Activated T-cell treated with anti-CD3 and anti-CD28 coated beads for 4 hours (primary cell): ENCODE data around the gene PIGV.
A peak's percentile ranks its signal among the peaks of the same experiment; 100 is the strongest.
"Not testable (repeated sequence)": the region's sequence is repeated elsewhere in the genome, so short reads cannot be mapped to it uniquely, and the experiment has no call there.

Source experiments
- DNase-seq: peaks from one replicate; pipeline ENCODE4 v3.0.0-alpha.2; 2020

The PIGV gene

DNA sequence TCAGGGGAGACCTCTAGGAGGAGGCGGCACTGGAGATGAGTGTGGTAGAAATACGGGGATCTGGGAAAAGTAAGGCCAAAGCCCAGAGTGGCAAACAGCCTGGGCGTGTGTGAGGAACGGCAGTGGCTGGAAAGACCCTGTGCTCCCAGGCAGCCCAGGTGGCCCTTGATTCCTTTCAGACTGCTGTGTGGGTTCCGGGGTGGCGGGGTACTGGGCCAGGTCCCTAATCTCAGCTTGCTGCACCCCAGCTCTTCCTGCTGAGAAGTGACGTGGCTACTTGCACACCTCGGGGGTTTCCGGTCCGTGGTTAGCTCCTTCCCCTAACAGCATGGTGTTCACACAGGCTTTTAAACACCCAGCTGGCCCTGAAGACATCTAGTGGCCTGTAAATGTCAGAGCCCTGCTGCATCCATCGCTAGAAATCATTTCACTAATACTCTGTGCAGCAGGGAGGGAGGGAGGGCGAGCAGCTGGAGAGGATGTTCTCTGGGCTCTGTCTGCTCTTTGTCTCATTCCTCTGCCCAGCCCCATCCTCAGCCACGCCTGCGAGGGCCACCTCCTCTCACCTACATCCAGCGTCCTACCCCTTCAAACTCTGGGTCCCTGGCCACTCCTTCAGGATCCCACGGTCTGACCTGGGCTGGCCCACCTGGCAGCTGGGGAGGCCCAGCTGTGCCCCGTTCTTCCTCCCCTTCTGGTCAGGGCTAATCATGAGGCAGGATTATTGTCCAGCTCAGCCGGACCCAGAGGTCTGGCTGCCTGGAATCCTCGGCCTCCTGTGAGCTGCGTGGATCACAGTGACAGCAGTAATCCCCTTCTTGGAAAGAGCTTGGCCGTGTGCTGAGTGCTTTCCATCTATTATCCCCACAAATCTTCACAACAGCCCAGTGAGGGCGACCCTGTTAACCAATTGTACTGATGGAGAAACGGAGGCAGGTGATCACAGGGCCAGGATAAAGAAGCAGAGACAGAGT, 46.0 kb downstream of the PIGV start:
- DNase-seq = peak; percentile 76

DNA sequence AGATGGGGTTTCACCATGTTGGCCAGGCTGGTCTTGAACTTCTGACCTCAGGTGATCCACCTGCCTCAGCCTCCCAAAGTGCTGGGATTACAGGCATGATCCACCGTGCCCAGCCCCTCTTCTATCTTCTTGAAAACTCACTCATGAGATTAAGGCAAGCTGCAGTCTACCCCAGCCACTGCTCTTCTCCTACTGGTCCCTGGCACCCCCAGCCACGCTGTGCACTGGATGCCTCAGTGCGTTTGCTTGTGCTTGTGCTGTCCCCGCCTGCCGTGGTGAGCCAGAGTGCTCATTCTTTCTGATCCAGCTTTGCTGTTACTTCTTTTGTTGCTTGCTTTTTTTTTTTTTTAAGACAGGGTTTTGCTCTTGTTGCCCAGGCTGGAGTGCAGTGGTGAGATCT, 49.9 kb downstream of the PIGV start:
- not testable (repeated sequence) for DNase-seq

GRCh38 chr1:26838474-26839338, 51.0 kb downstream of the PIGV start:
- peak; percentile 22 for DNase-seq

- DNase-seq = no peak
These were observed 51.6 kb downstream of the PIGV start for GRCh38 chr1:26839339-26839722.

DNA sequence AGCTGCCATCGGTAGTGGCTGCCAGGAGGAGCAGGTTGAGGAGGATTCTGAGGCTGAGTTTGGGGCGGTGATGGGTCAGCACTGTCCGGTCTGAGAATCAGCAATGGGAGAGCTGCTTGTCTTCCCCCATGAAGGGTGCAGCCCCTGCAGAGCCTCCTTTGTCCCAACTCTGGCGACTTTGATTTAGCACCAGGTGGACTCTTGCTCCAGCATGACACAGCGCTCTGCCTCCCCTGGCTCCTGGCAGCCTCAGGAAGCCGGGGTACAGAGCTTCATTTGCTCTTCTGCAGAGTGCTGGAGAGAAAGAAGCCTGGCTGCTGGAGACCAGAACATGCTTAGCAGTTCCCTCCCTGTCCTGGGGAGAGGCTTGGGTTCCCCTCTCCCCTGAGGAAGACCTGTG, 52.0 kb downstream of the PIGV start:
- DNase-seq = no peak

- DNase-seq = no peak
These were observed 56.9 kb downstream of the PIGV start for GRCh38 chr1:26844424-26845196.

DNA sequence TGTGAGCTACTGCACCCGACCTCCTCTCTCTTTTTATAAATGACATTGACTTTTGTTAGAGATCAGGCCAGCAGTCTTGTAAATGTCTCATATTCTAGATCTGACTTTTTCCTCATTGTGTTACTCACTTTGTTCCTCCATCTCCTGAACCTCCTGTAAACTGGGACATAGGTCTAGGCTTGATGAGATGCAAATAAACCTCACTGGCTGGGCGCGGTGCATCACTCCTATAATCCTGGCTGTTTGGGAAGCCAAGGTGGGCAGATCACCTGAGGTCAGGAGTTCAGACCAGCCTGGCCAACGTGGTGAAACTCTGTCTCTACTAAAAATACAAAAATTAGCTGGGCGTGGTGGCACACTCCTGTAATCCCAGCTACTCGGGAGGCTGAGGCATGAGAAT, 60.1 kb downstream of the PIGV start:
- not testable (repeated sequence) for DNase-seq
